NCI-H2107 treated with DMSO at 0.1 percent for 48 hours (cell line): ENCODE data around the gene ELMO1.
"Not testable (repeated sequence)": the region's sequence is repeated elsewhere in the genome, so short reads cannot be mapped to it uniquely, and the experiment has no call there.

Experiments
- DNase-seq: peaks from one replicate; lab custom pipeline; 2025; ENCODE audit not compliant: unreplicated experiment; lab: John Stamatoyannopoulos, UW

The ELMO1 gene

DNA sequence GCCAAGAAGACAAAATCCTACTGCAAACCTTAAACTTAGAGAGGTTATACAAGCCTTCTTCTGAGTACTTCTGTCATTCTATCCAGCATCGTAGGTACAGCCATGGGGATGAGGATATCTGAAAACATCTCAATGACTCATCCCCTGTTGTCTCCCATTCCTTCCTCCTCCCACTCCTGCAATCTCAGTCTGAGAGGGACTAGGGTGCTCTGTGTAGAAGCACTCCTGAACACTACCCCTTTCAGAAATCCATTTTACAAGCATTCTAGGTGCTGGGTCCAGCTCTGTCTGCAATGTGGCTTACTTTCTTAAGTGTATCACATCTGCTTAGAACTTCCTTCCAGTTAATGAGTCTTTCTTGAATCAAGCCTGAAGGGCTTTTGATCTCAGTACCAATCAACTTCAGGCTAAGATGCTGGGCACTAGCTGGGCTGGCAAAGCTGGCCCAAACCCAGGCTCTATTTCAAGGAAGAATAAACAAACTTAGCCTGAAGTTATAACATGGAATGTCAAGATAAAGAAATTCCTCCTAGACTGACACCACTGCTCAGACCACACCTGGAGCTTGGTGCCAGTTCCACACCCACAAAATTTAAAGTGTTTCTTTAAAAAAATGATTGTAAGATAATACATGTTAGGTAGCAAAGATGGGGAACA, 454.1 kb downstream of the ELMO1 start:
- no peak for DNase-seq

DNA sequence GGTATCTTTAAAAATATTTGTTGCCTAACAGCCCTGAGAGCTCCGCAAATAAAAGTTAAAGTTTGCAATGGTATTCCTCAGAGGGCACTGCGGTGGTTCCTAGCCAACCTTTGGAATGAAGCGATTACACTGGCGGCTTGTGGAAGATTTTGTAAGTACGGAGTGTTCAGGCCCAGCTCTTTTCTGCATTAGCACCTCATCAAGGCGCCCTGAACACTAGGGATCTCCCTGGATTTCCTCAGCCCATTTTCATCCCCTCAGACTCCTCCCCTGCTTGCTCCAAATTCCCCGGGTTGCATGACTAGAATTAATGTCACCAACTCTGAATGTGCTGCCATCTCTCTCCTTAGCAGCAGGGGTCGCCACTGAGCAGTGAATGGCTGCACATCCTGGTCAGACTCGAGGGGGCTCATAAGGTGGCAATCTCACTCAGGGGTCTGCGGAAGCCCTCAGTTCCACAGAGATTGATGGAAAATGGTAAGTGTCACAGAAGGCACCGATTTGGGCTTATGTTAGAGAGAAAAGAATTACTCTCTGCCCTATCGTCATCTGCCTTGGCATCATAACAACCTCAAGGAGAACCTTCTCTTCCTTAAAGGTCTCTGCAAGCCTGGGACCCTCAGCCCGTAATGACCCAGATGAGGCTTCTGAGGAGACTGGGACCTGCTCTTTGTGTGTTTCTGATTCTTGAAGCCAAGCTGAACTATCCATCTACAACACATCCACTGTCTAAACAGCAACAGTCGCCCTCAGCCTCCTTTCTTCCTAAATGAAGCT, 461.5 kb downstream of the ELMO1 start:
- DNase-seq: peak; percentile 13

DNA sequence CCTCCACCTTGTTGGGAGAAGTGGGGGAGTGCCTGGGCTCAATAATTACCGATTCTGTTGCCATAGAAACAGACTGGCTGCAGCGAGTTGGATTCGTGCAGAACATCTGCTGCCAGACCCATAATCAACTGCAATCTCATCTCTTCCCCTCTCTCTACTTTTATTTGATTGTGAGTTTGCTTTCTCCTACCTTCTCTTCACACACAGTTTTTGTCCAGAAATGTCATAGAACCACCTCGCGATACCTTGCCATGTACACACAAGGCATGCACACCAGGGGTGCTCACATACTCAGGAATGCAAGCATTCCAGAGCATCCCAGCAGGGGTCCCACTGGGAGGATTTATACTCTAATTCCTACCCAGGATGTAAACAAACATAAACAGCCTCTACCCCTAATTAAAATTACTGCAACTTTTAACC, 462.1 kb downstream of the ELMO1 start:
- no peak for DNase-seq

DNA sequence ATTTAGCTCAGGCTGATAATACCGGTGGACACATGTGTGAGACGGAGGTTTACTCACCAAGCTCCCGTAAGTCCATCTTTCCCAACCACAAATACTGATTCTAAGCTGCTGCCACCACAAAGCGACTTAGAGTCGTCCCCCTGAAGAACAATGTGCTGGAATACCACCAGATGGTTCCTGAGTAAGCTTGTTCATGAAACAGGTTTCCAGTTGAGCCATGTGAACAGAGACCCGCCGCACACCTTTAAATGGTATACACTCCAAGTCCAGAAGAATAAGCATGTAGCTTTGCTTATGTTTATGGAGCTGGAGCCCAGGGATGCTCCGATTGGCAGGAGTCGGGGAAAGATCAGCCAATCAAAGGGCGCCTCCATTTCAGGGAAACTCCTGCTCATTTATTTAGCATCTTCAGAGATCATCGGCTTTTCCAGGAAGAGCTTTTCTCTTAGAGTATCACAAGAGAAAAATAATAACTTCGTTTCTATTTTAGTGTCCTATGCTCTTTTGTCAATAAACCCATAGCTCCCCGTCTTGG, 462.7 kb downstream of the ELMO1 start:
- peak; percentile 31 for DNase-seq

DNA sequence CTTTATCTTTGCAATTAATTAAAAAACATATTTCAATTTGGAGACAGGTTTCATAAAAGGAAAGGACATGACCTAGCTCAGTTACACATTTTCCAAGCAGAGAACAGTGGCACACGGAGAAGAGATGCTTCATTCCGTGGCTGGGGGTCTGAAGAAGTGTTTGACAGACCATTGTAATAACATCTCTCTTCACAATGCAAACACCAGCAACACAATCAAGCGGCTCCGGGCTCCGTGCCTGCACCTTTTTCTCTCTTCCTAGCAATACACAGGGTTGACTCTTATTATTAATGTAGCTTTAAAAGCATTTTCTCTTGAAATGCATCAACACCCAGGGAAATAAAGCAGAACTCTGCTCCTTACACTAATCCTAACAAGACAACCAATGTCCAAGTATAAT, 463.3 kb downstream of the ELMO1 start:
- DNase-seq: peak; percentile 18

DNA sequence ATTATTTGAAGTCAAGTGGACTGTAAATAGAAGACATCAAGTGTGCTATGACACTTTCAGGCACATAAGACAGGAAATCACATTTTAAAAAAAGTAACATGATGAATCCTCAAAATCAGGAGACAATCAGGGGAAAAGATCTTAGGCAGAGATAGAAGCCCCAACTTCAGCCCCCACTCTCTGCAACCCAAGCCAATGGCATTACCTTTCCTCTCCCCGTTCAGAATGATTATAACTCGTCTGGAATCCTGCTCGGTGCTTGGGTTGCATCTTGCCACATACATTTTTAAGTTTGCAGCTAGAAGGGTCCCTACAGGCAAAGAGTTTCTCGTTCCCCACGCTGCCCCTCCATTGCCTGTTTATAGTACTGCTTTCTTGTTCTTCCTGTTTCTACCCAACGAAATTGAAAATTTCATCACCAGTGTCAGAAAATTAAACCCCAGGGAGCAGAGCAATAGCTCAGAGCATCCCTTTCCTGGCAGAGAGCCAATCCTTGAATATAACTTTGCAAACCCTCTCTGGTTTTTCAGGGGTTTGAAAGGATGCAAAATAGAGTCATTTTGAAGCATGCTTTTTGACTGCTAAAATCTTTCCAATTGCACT, 463.9 kb downstream of the ELMO1 start:
- DNase-seq: no peak

DNA sequence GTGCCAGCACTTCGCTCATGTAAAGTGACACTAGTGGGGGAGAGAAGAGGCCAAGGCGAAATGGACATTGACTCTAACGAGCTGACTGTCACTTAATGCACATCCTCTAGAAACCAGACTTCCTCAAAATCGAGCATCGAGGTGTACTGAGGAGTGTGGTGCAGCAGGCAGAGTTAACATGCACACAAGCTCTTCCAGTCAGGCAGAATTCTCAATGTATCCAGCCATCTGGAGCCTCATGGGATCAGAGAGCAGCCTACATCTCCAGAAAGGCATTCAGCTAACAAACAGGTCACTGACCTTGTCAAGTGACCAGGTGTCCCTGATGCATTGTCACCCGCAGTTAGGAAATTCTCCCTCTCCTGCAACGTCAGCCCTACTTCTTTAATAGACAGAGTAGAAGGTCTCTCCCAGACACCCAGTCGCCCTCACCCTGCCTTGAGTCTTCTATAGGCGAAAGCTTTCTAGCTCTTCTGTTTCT, 464.6 kb downstream of the ELMO1 start:
- DNase-seq: no peak

DNA sequence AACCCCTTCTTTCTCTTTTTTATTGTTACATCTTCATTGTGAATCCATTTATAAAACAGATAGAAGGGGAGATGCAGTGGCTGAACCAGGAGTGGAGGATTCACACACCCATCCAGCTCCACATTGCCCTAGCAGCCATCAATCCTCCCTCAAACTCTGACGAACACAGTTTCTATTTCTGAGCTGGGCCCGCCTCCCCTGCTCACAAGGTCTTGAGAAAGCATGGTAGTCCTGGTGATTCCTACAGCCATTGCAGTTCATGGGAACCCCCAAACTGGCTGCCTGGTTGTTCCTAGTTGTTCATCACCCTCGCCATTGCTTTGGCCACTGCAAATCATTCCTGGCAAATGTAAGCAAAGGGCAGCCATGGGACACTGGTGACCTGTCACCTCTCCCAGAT, 465.9 kb downstream of the ELMO1 start:
- no peak for DNase-seq

DNA sequence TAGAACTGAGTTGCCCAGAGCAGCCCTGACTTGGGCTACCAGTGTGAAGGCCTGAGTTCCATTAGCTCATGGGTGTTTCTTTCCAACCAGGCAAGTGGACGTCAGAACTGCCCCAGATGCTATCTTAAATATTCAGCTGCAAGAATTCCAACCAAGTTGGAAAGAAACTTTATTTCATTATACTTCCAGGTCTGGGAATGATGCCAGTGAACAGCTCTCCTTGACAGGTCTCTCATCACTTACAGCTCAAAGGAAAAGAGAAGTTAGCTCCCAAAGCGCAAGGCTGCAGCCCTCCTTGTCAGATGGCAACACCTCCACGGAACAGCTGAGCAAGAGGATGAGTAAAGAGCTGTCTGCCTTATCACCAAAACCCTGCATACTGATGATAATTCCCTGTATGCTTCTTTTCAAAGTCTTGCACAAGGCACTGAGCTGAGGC, 468.8 kb downstream of the ELMO1 start:
- no peak for DNase-seq

DNA sequence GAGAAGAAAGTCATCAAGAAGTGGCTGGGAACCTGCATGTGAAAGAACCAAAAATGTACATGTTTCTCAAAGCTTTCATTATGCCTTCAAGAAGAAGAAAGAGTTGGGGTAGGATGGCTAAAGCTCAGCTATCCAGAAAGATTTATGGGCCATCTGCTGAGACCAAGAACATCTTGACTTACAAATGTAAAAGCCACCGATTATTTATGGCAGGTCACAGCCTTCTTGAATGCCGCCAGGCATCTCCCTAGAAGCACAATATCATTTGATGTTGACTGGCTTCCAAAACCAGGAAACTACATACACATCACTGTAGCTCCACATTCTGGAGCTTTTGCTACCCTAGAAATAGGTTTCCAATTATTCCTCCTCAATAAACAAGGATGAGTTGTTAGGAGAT, 470.2 kb downstream of the ELMO1 start:
- DNase-seq: no peak

DNA sequence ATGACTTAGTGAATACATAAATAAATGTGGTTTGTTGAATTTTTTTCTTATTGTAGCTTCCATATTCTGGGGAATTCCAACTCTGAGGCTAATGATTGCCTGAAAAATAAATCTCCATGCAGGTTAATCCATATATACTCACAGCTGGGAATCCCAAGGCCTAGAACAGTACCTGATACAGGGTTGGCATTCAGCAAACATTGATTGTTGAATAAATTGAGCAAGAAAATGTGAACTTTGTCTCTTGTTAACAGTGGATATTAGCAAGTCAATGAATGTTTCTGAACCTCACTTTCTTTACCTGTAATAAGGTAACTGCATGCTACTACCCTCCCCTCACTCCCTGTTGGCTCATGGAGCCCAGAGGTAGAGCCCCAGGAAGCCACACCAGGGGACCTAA, 470.8 kb downstream of the ELMO1 start:
- no peak for DNase-seq

DNA sequence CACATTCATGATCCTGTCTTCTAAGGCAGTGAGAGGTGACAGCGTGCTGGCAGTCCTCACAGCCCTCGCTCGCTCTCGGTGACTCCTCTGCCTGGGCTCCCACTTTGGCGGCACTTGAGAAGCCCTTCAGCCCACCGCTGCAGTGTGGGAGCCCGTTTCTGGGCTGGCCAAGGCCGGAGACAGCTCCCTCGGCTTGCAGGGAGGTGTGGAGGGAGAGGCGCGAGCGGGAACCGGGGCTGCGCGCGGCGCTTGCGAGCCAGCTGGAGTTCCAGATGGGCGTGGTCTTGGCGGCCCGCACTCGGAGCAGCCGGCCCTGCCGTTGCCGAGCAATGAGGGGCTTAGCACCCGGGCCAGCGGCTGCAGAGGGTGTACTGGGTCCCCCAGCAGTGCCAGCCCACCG, 475.1 kb downstream of the ELMO1 start:
- DNase-seq: not testable (repeated sequence)

DNA sequence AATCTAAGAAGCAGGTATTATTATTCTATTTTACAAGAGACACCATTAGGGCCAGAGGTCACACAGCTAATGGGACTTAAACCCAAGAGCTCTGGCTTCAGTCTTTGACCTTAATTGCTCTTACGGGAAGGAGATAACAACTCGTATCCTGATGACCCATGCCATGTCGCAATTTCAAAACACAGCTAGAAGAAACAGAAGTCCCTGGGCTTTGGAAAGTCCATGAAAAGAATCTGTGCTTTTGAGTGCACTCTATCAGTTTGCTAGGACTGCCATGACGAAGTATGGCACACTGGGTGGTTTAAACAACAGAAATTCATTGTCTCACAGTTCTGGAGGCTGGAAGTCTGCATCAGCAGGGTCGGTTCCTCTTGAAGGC, 476.5 kb downstream of the ELMO1 start:
- no peak for DNase-seq

DNA sequence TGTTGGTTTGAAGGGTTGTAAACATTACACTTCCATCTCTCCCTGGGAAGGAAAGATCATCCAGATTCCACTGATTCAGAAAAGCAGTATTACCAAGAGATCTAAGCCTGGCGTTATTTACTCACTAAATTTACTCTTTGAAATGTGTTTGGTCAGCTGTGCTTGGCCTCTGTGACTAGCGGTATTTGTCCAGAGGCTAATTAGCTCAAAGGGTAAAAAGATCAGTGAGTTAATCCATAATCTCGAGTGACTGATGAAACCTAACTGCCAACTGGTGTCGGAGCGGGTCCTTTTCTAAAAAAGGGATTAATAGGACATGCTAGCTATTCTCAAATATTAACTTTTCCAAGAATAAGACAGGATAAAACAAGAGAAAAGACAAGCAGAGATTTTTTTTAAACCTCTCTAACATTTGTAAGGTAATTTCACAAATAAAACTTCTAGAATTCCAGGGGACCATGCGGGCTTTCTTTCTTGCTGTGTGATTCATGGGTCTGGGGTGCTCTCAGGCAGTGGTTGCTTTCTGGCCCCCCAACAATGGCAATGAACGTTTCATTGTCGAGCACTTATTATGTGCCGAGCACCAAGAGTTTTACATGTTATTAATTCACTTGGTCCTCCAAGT, 477.0 kb downstream of the ELMO1 start:
- DNase-seq: no peak

DNA sequence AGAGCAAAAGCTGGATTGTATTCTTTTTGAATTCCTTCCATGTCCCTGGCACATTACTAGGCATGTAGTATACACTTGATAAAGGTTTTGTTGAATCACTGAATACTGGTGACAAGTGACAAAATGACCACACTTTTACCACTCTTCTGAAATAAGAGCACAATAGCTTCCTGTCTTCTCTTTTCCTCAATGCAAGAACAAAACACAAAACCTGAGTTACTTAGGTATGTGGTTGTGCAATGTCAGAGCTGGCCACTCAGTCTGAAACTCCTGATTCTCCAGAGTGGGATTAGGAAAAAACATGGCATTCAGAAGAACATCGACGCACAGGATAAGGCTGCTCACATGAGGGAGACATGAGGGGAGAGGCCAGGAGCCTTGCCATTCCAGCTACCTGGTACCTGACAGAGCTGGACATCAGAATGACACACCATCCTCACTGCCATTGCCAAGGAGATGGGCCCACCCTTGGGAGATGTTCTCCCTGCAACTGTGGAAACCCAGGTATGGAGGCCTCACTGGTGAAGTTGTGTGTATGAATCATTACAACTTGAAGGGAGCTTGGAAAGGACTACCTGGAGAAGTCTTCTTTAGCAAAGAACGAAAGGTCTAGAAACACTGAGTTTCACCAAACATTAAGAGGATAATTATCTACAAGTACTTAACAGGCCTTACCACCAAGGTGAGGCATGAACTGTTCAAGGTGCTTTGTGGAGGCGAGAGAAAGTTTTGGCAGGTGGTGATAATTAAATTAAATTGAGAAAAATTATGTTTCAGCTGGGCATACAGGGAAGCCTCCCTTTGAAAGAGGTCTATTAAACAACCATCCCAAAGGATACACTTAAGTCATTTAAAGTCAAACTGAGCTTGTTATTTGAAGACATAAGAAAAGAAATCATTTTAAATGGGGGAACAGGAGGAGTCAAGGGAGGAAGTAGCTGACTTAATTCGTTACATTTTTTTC, 477.8 kb downstream of the ELMO1 start:
- no peak for DNase-seq

DNA sequence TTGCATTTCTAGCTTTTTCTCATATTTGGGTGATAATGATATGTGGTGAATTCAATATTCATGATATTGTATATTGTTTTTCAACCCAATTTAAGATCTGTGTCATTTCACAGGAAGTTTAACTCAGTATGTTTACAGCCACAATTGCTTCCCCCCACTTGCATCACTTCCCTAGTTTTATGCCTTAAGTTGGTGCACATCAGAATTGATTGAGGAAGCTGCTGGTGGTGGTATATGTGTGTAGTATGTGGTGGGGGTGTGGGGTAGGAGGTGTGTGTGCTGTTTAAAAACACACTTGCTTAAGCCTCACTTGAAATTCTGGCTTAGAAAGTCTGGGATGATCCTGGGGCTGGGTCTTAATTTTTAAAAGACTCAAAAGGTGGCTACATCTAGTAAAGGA, 479.3 kb downstream of the ELMO1 start:
- no peak for DNase-seq

DNA sequence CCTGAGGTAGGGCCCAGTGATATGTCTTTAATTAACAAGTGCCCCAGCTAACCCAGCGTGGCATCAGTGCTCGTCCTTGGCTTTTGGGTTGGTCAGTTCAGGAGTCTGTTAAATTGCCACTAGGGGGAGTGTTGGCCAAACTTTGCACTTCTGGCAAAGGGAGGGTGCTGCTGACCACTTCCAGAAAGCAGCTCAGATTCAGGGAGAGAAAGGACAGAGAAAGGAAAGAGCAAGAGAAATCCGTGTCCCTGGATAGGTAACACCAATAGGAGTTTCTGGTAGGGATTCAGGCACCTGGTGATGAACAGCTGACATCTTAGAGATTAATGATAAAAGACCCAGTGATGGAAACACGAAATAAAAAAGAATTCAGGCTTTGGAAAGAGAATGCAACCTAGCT, 481.3 kb downstream of the ELMO1 start:
- DNase-seq: no peak

DNA sequence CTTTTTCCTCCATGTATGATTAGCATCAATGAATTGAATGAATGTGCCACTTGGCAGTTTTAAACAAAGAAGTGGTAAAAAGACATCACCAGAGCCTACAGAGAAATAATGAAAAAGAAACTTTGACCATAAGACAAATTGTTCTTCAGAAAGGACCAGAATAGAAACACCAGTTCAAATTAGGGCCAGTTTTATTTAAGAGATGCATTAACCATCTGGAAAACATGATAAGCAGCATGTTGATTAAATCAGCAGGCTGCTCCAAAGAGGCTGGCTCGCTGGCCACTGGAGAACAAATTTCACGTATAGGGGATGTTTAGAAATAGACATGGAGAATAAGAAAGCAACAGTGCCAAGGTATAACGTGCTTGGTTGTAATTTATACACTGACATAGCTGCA, 482.0 kb downstream of the ELMO1 start:
- DNase-seq: no peak

DNA sequence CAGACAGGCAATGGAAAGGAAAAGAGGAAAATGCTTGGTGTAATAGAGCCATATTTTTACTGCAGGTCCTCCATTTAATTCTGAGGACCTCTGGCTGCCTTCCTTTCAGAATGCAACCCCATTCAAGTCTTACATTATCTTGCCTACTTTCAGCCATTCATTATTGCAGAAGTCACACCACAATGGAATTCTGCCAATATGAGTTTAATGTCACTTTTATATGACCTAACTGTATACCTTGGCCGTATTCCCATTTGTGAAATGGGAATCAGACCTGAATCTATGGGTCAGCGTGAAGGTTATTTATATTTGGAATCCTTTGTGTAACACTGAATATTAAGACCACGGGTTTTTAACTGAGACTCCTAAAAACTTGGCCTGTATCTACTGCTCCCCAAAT, 482.6 kb downstream of the ELMO1 start:
- DNase-seq: no peak

DNA sequence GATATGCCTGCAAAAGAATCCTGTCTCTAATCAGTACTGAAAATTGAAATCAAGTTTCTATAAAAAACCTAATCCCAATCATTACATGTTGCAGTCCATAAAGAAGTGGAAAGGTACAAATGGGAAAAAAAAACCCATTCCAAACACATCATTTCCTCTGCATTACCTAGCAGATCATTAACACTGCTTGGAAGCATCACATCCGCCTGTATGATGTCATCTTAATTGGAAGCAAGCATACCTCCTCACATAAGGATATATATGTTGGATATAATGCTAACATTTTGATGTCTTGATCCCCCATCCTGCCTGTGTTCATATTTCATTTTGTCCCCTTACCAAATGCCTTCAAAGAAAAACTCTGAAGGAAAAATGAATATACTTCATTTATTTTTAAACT, 483.0 kb downstream of the ELMO1 start:
- no peak for DNase-seq
